Inflammatory macrophage treated with lipopolysaccharide for 4 hours (primary cell): ENCODE data around the gene KCNC2.

ENCODE experiments used
- DNase-seq: peaks from one replicate; pipeline ENCODE4 v3.0.0-alpha.2; 2020

The KCNC2 gene

DNA sequence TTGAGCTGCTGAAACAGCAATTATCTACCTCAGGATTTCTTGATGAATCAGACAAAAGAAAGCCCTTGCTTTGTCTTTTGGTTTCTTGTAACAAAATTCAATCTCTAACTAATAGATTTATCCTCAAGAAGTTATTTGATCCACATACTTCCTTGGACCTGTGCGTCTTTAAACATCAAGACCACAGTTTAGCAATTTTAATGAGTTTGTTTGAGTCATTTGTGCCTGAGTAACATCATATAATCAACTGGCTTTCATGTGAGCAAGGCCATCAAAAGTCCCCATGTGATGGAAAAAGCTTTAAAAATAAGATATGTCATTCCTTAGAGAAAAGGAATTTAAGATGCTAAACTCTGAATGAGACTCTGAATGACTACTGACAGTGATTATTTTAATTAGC, 52.3 kb downstream of the KCNC2 start:
- DNase-seq = no peak

DNA sequence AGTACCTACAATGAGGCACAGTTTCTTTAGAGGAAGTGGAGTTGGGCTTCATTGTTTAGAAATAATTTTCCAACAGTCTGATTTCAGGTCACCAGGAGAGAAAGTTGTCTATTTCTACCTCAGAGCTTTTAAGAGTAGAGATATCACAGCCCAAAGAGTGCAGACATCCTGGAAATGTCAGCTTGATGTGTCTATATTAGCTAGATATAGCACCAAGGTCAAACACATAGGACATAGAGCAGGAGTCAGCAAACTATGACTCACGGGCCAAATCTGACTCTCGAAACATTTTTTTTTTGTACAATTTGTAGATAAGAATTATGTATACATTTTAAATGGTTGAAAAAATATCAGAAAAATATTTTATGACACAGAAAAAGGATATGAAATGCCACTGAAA, 53.7 kb downstream of the KCNC2 start:
- no peak for DNase-seq

DNA sequence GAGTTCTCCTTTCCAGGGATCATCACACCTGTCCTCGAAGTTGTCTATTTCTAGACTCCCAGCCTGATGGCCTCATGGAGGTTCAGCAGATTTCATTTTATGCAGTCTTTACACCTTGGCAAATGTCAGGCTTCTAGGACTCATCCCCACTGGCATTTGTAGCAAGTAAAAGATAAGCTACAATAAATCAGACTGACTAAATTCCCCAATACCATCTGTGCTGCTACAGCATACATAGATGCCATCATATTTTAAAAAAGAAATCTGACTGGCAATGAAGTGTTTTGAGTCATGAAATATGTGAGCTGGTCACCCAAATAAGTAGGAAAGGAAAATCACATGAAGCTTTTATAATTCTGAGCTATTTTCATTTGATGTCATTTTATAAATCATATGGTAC, 55.3 kb downstream of the KCNC2 start:
- DNase-seq = no peak

DNA sequence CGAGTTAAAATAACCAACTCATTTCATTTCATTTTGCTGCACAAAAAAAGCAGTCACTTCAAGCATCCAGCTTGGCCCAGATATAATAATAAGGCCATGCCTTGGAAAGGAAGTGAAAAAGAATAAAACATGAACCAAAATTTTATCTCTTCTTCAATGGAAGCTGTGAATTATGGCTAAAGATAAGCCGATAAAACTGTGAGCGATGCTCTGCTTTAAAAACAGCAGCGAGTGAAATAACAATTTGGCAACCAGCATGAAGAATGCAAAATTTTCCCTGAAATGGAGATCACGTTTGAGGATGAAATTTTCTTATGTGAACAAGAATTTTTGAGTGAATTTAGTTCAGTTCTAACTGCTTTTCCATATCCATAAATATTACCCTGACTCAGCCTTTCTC, 70.4 kb downstream of the KCNC2 start:
- no peak for DNase-seq

DNA sequence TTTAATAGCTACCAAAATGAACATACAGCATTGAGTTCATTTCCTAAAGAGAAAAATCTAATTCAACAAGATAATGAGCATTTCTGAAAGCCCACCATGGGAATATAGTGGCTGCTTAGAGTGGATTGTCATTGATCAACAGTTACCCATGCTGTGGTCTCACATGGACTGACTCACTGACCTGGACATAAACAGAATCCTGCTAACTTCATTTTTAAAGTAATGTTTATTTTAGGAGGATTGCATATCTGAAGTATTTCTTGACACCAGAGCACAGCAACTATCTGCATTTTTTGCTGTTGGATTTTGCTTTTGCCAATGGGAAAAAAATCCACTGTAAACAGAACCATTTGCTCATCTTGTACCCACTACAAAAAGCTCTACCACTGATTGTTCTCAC, 71.7 kb downstream of the KCNC2 start:
- no peak for DNase-seq

DNA sequence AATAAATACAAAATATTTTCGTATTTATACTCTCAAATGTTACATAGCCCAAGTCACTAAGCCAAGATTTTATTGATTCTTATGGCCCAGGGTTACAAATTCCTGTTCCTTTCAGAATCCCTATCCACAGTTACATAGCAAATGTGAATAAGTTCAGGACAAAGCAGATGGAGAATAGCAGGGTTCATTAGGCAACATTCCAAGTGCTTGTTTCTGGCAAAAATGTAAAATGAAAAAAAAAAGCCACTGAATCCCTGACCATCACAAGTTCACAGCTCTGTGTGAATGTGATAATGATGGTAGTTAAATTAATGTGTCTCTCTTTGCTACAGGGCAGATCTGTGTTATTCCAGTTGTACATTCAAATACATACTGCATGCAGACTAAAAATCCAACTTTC, 74.6 kb downstream of the KCNC2 start:
- no peak for DNase-seq

DNA sequence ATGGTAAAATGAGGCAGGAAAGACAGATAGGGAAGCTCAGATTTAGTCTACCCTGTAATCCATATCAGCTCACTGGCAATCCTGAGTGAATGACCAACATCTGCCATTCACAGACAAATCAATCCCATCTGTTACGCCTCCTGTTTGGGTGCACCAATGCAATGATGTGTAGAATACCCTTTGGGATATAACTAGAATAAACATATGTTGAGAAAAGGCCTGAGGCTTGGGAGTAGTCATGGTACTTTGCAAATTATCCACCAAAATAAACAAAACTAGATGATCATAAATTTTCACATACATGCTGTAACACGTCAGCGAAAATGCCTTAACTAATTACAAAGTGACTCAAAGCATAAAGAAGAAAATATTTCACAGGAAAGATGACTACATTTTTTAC, 78.8 kb downstream of the KCNC2 start:
- no peak for DNase-seq

DNA sequence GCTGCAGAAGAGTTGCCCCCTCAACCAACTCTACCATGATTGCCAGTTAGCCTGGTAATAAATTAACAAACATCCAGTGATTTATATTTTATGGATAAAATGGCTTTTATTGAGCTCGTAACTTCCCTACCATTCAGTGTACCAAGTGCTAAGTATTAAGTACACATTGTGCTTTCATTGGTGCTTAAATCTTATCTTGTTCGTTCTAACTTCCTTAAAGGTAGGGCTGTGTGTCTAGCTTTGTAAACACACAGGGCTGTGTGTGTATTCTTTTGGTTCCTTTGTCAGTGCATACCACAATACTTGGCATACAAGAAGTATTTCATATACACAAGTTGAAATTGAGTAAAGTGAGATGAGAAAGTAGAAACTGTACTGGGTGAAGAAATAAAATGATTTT, 80.4 kb downstream of the KCNC2 start:
- DNase-seq = no peak

DNA sequence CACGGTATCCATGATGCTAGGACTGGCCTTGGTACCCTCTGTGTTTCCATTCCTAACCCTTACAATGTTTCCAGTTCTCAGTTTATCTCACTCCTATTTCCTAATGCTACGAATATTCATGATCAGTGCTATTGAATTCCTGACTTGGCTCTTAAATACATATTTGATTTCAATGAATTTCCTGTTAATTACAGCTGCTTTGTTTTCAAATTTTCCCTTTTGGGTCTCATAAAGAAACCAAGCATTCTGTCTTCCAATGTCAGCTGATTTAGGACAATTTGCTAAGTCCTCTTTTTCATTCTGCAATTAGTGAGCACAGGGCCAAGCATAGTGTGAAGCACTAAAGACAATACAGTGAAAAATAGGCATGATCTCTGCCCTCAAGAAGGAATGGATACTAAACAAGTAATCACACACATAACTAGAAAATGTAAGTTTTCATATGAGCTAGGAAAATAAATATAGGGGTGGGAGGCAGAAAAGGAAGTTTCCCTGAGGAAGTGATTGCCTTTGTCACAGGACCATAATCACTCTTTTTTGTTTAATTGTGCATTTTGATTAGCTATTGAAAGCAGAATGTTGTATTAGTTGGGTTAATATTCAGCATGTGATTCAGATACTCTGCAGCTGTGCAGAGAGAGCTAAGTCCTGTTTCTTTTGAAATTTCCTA, 88.5 kb downstream of the KCNC2 start:
- no peak for DNase-seq

DNA sequence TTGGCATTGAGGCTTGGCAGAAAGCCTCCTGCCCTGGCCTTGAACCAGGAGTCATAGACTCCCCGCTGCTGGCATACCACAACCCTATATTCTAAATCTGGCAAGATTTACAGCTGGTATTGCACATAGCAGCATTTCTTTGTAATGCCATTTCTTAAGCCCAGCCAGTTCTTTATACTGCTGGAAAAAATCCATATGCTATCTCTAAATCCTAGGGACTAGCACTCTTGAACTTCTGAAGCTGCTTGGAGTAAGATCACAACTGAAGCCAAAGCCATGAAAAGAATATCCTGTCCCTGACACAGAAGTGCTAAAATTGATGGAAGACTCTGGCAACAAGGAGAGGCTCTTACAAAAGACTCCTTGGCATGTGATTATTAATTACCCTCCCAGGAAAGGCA, 89.3 kb downstream of the KCNC2 start:
- no peak for DNase-seq

DNA sequence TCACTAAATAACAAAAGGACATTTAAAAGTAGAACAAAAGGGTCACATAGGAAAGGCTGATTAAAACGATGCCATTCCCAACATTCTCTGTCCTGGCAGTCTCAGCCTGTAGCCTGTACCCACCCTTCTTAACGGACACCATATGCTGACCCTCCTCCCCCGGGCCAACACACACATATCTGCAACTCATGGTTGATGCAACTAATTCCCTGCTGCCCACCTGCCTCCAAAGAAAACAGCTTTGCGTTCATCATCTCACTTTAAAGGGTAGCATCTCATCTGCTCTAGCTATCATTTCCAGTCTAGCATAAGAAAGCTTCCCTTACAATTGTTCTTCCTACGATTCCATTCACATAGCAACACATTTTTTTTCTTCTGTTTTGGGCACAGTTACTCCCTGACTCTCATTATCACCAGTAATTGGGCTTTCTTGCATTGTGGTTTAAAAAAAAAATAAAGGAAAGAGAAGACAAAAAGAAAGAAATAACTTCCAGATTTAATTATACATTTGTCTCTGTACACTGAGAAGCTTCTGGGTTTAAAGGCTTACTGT, 92.9 kb downstream of the KCNC2 start:
- DNase-seq = no peak

DNA sequence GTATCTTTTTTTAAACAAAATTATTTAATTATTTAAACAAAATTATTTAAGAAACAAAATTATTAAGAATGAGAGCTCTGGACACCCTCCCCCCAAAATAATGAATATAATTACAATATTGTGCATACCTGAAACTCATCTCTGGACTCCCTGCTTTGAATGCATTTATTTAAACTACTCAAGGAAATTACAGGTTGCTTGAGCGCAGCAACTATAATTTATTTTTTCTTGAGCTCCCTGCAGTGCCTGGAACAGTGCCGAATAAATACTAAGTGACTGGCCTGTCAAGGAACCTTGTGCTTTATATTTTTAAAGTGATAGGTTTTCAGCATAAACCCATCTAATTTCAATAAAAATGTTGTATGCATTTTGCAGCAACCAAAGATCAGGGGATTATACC, 93.9 kb downstream of the KCNC2 start:
- DNase-seq = no peak

DNA sequence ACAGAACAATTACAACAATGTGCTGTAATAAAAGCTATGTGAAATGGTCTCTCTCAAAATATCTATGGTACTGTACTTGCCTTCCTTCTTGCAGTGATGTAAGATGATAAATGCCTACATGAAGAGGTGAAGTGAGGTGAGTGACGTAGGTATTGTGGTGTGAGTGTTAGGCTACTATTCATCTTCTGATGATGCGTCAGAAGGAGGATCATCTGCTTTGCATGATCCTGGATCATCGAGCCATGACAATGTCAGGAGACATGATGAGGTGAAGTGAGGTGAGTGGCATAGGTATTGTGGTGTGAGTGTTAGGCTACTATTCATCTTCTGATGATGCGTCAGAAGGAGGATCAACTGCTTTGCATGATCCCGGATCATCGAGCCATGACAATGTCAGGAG, 105.8 kb downstream of the KCNC2 start:
- no peak for DNase-seq

DNA sequence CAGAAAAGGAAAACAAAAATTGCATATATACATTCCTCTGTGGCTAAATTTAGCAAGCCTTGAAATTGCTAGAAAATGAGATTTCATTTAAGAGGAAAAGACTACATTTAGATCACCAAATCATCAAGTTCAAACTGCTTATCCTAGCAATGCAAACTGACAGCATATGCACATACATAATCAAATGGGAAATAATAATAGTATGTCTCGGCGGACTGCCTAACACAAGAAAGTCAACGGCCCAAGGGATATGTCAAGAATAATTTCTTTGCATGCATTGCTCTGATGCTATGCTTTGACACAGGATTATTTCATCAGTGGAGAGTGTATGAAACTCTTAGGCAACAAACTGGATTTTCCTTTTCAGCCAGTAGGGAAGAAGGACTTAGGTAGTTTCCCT, 107.9 kb downstream of the KCNC2 start:
- no peak for DNase-seq

DNA sequence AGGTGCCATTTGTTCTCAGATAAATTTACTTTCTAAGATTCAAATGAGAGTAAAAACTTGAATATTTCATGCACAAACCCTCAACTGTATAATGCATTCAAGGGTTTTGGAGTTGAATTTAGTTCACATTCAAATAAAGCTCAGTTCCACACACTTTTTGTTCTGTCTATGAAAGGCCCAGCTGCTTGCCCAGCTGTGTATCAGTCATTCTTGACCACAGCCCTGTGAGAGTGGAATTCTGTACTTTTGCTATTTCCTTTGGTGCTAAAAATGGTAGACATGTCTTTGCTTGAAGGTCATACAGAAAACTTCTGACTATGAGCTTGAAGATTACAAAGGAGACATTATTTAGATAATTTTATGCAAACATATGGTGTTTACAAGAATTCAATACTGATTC, 110.4 kb downstream of the KCNC2 start:
- DNase-seq = no peak

DNA sequence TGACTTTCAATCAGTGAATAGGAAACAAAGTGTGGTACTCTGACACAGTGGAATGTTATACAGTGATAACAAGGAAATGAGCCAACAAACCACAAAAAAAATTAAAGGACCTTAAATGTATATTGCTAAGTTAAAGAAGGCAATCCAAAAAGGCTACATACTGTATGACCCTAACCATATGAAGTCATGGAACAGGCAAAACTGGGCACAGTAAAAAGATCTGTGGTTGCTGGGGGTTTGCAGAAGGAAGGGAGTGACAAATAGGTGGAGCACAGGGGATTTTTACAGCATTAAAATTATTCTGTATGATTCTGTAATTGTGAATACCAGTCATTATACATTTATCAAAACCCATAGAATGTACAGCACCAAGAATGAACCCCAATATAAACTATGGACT, 112.6 kb downstream of the KCNC2 start:
- no peak for DNase-seq

DNA sequence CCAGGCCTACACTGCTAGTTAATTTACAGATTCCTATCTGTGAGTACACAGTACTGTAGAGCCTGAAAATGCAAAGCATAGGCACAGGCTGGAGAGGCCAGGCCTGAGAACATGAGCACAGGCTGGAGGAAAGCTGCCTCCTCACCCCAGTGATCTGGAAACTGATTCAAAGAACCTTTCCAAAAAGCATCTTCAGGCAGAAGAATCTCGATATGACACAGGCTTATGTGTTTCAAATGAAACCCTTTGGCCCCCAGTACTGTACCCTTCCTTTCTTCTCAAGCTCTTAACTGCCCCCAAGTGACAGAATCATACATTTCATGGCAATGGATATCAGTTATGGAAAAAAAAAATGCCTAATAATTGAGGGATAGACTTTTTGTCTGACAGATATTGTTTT, 122.0 kb downstream of the KCNC2 start:
- DNase-seq = no peak

DNA sequence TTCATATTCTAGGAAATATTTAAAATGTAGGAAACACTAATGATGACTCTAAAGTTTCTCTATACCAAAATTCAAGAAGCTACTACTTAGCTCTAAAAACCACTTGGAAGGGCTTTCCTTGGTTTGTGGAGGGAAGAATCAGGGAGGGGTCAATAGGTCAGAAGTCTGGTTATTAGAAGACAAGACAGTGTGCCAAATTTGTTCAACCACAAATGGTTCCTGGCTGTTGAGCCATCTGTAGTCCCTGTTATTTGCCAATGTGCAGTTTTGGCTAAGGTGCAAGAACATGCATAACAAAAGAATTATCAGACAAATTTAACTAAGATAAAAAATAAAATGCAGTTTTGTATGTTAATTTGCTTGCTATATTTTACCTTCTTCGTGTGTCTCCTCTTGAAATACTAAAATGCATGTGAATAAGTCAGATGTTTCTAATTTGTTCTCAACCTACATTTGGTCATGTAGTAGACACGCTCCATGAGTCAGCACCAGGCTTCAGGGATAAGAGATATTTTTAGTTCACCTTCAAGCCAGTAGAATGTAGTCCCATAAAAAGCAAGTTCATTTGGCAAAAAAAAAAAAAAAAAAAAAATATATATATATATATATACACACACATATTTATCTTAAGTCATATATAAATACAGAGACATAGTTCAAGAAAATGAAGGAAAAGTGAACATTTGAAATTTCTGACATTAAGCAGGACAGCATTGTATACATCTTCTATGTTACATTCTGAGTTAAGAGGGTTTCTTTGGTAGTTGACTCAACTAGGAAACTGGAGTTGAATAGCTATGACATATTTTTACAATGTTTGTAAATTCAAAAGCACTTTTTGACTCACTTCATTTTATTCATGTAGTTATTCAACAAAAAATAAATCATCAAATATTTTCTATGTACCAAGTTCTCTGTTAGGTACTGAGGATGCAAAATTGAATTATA, 123.3 kb downstream of the KCNC2 start:
- no peak for DNase-seq

DNA sequence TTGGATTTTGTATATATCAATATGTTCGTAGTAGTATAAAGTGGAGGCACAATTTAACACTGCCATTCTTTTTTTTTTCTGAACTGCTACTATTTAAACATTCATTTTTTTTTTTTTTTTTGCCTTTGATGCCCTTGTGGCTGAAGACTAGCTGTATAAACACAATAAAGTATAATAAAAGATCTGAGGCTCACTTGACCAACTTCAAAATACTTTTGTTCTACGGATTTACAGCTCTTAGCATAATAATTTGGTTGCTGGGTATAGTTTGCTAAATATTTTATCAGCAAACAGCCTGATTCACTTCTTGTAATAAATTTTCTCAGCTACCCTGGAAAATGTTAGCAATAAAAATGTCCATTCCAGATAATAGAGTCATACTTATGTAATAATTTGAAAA, 128.3 kb downstream of the KCNC2 start:
- DNase-seq = no peak

DNA sequence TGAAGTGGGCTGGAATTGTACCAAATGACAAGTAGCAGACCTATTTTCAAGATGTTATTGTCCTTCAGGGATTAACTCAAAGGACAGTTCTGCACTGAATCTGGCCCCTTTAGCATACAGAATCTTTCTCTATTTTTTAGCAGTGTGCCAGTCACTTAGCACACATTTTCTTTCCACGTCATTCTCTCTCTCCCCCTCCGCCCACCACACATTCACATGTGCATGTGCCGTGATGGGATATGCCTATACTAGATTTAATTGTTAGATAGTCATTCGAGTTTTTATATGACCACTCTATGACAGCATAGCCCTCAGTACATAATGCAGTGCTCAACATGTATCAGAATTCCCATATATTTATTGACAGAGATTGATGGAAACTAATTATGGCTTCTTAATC, 129.1 kb downstream of the KCNC2 start:
- no peak for DNase-seq

DNA sequence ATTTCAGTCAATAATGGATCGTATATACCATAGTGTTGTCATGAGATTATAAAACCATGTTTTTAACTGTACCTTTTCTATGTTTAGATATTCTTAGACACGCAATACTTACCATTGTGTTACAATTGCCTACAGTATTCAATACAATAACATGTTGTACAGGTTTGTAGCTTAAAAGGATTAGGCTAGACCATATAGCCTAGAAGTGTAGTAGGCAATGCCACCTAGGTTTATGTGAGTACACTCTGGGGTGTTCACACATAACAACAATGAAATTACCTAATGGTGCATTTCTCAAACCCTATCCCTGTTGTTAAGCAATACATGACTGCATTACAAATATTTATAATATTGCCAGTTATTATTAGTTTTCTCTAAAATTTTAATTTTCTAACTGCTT, 144.2 kb downstream of the KCNC2 start:
- DNase-seq = no peak

DNA sequence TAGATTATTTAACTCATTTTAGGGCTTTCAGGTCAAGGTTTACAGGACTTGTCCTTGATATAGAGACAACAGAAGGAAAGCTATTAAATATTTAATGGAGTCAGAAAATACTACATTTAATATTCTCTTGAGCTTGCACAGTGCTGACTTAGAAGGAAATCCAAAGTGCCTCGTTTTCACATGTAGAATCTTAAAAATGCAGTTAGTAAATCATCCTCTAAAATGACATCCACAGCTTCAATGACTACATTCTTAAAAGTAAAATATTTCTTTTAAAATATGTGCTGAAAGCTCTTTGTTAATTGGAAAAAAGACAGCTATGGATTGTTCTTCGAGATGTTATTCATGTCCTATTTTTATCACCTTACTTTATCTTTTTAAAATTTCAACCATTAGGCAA, 146.9 kb downstream of the KCNC2 start:
- no peak for DNase-seq

DNA sequence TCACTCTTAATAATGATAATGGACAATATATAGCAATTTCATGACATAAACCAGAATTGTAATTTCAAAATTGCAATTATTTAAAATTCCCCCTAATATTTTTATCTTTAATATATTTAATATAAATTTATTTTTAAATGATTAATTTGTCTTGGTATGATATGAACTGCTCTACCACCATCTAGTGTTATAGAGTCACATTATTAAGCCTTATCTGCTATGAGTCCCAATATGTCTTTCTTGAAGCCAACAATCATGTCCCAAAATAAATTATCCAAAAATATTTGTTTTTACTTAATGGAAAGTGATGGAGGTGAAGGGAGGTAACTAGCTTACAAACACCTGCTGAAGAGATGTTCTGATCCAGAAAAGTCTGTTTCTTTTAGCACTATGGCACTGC, 151.4 kb downstream of the KCNC2 start:
- DNase-seq = no peak

DNA sequence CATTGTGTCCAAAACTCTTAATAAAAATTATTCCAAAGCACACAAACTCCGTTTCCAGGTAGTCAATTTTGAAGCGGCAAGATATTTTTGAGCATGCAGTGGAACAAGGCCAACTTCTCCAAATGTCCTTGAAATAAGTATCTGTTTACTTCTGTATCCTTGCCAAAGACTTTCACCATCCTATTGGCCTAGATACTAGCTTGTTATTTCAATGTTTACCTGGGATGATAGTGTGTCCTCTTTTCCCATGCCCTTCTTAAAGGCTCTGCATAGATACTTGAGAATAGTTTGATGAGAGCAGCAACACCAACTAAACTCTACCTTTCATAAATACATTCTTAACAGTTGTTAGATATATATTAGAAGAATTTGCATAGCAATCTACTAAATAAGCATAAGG, 160.9 kb downstream of the KCNC2 start:
- DNase-seq = no peak
